GM23338 (cell line): ENCODE results near the gene ZNF561. TPM values are rescaled to one million over a fixed set of nuclear protein-coding genes. Genes with fewer than 3 reads are reported as not detected.

Experiments used
- ATAC-seq: fragments of 200-7000 bp; cut with Tn5 transposase; 3 replicates; pipeline ENCODE4 v1.9.1; 2020
- DNase-seq: peaks from one replicate; pipeline ENCODE4 v3.0.0-alpha.2; 2015; ENCODE audit warnings: low spot score
- H2AFZ ChIP-seq: fragments of 200-600 bp; sonication (generic); 2 replicates; pipeline ENCODE4 v1.8.0; 2016; ENCODE audit warnings: antibody characterized with exemption, mild to moderate bottlenecking, moderate library complexity
- H3F3A ChIP-seq: fragments of 200-600 bp; sonication (generic); replicated peaks from 2 replicates; pipeline ENCODE4 v1.8.0; 2017; ENCODE audit warnings: antibody characterized with exemption, mixed run types, low read depth
- H3K27ac ChIP-seq: fragments of 200-600 bp; sonication (generic); 2 replicates; pipeline ENCODE4 v1.6.1; 2016; ENCODE audit warnings: low read depth
- H3K27me3 ChIP-seq: fragments of 200-600 bp; sonication (generic); 2 replicates; pipeline ENCODE4 v1.8.0; 2016; ENCODE audit warnings: mild to moderate bottlenecking, mixed run types, moderate library complexity; ENCODE audit not compliant: insufficient read depth
- H3K36me3 ChIP-seq: fragments of 200-600 bp; sonication (generic); 2 replicates; pipeline ENCODE4 v1.8.0; 2016; ENCODE audit warnings: mild to moderate bottlenecking; ENCODE audit not compliant: insufficient read depth
- H3K4me1 ChIP-seq: fragments of 200-600 bp; sonication (generic); 2 replicates; pipeline ENCODE4 v1.8.0; 2016; ENCODE audit warnings: mild to moderate bottlenecking, moderate library complexity; ENCODE audit not compliant: insufficient read depth
- H3K4me2 ChIP-seq: fragments of 200-600 bp; sonication (generic); 2 replicates; pipeline ENCODE4 v1.7.1; 2017; ENCODE audit warnings: mixed run types
- H3K4me3 ChIP-seq: fragments of 200-600 bp; sonication (generic); 2 replicates; pipeline ENCODE4 v1.6.1; 2016; ENCODE audit warnings: mixed run types
- H3K79me2 ChIP-seq: fragments of 200-600 bp; sonication (generic); replicated peaks from 2 replicates; pipeline ENCODE4 v1.8.0; 2017; ENCODE audit warnings: mild to moderate bottlenecking; ENCODE audit not compliant: insufficient read depth
- H3K9me2 ChIP-seq: fragments of 200-600 bp; sonication (generic); 2 replicates; pipeline ENCODE4 v1.8.0; 2017; ENCODE audit not compliant: insufficient read depth
- H4K20me1 ChIP-seq: fragments of 200-600 bp; sonication (generic); replicated peaks from 2 replicates; pipeline ENCODE4 v1.8.0; 2017; ENCODE audit warnings: mild to moderate bottlenecking; ENCODE audit not compliant: insufficient read depth
- H3K27ac Mint-ChIP-seq: 2 replicates; pipeline ENCODE4 v1.8.0; 2020; ENCODE audit warnings: inconsistent platforms, mild to moderate bottlenecking, moderate library complexity, mixed read lengths
- H3K27me3 Mint-ChIP-seq: 3 replicates; pipeline ENCODE4 v1.8.0; 2022; ENCODE audit warnings: low read depth, mild to moderate bottlenecking, moderate library complexity, mixed read lengths, inconsistent platforms; ENCODE audit not compliant: insufficient read depth, poor library complexity
- H3K36me3 Mint-ChIP-seq: 3 replicates; pipeline ENCODE4 v1.8.0; 2021; ENCODE audit warnings: low read depth, mild to moderate bottlenecking, inconsistent platforms, moderate library complexity, mixed read lengths
- H3K4me1 Mint-ChIP-seq: 3 replicates; pipeline ENCODE4 v1.8.0; 2020; ENCODE audit warnings: mild to moderate bottlenecking, inconsistent platforms, mixed read lengths
- H3K4me3 Mint-ChIP-seq: 3 replicates; pipeline ENCODE4 v1.8.0; 2021; ENCODE audit warnings: moderate library complexity, mild to moderate bottlenecking, inconsistent platforms, mixed read lengths
- H3K9me3 Mint-ChIP-seq: 3 replicates; pipeline ENCODE4 v1.8.0; 2020; ENCODE audit warnings: moderate library complexity, mild to moderate bottlenecking, inconsistent platforms, mixed read lengths
- CREB1 ChIP-seq: fragments of 250-450 bp; sonication (Bioruptor Pico); IDR thresholded peaks from 2 replicates; pipeline ENCODE4 v1.5.0; 2020; ENCODE audit warnings: low read depth, mild to moderate bottlenecking, moderate library complexity
- EZH2 ChIP-seq: fragments of 200-600 bp; sonication (generic); IDR thresholded peaks from one replicate; pipeline ENCODE4 v1.8.0; 2017; ENCODE audit warnings: antibody characterized with exemption, mild to moderate bottlenecking, low read depth; ENCODE audit not compliant: unreplicated experiment
- EZH2phosphoT487 ChIP-seq: fragments of 200-600 bp; sonication (generic); IDR thresholded peaks from one replicate; pipeline ENCODE4 v1.8.1; 2018; ENCODE audit warnings: antibody characterized with exemption; ENCODE audit not compliant: unreplicated experiment
- JUNB ChIP-seq: IDR thresholded peaks from one replicate; pipeline ENCODE4 v1.6.1; 2016; ENCODE audit warnings: antibody characterized with exemption; ENCODE audit not compliant: unreplicated experiment
- NANOG ChIP-seq: IDR thresholded peaks from 2 replicates; pipeline ENCODE4 v1.6.1; 2016; ENCODE audit warnings: antibody characterized with exemption, borderline replicate concordance
- POLR2AphosphoS5 ChIP-seq: IDR thresholded peaks from 2 replicates; pipeline ENCODE4 v1.6.1; 2016; ENCODE audit warnings: antibody characterized with exemption, low read depth
- STAT1 ChIP-seq: IDR thresholded peaks from one replicate; pipeline ENCODE4 v1.6.1; 2016; ENCODE audit warnings: antibody characterized with exemption; ENCODE audit not compliant: unreplicated experiment
- ZNF114 ChIP-seq: fragments of 250-450 bp; sonication (Bioruptor Pico); IDR thresholded peaks from 2 replicates; pipeline ENCODE4 v1.5.0; 2020; ENCODE audit warnings: mild to moderate bottlenecking, moderate library complexity
- ZNF331 ChIP-seq: fragments of 250-450 bp; sonication (Bioruptor Pico); IDR thresholded peaks from 2 replicates; pipeline ENCODE4 v1.5.0; 2020; ENCODE audit warnings: low read depth, mild to moderate bottlenecking, moderate library complexity
- polyA plus RNA-seq: library from polyadenylated mRNA; unstranded; fragments of >200 nt; fragmentation: Nextera tagmentation; extraction: Ambion mirVana; gene quantifications from 2 replicates; pipeline ENCODE4 v1.2.1, GENCODE V29; 2016
- total RNA-seq: library from RNA; depleted of rRNA; stranded (reverse); fragments of >200 nt; shearing (Covaris generic); gene quantifications from 2 replicates; pipeline ENCODE4 v1.2.3, GENCODE V29; 2014
- TF ChIP-seq, protein P1 (sequence below): fragments of 250-450 bp; sonication (Bioruptor Pico); IDR thresholded peaks from 2 replicates; pipeline ENCODE4 v1.5.0; 2020; ENCODE audit warnings: mild to moderate bottlenecking, moderate library complexity
- TF ChIP-seq, protein P2 (sequence below), 2 experiments: fragments of 200-600 bp in 1 of 2; sonication (generic) in 1 of 2; conservative IDR thresholded peaks; 2 replicates each; pipeline versions ENCODE4 v1.5.1 to v1.6.1; 2016 to 2017; ENCODE audit warnings: antibody characterized with exemption in 2 of 2, low read depth in 2 of 2, mild to moderate bottlenecking in 2 of 2, moderate library complexity in 1 of 2
- TF ChIP-seq, protein P3 (sequence below): IDR thresholded peaks from 2 replicates; pipeline ENCODE4 v1.6.1; 2016; ENCODE audit warnings: antibody characterized with exemption
- TF ChIP-seq, protein P4 (sequence below): IDR thresholded peaks from one replicate; pipeline ENCODE4 v1.6.1; 2018; ENCODE audit warnings: antibody characterized with exemption; ENCODE audit not compliant: unreplicated experiment

The ZNF561 gene
- total and polyA plus RNA-seq, 2 experiments from 2014 or later: 22.7 to 71.1 TPM

DNA sequence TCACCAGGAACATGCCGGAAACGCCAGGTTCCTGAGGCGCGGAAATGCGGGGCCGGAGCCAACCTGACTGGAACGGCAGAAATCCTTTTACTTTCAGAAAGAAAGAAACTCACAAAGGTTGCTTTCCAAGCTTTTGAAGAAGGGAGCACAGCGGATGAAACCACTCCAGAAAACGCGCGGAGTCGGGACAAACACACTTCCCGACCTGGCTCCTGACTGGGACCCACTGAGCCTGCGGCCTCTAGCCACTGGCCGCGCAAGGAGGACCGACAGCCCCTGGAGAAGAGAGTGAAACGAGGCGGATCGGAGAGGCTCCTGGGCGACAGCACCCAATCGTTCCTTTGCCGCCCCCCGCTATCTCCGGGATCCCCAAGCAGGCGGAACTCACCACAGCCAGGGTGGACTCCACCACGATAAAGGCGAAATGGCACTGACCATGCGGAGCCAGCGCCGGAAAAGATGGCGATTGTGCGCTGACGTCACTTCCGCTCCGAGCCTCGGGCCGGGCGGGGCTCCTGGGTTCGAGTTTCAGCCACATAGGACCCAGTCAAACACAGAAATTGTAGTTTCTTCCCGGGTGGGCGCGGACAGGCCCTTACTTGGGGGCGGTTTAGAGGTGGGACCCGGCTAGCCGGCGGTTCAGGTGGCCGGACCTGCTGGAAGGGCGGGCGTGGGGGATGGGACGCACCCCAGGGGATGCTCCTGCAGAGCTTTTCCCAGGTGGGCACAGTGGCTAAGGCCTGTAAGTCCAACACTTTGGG, 36.8 kb downstream of the ZNF561 start, which contains the start of gene ZNF121:
TSS of gene ZNF121 (minus strand) at position 432 of the 761 bp plus-strand sequence. CDS start 16,407 bp downstream, outside the sequence.
- peaks cover 26% of the 10 kb centered on the region for H4K20me1 ChIP-seq
- Mint-ChIP-seq H3K9me3 (peaks cover 10% of the 10 kb centered on the region; the same call in 2 of the 3 replicates), H3K36me3 (peaks cover 43% of the 10 kb centered on the region), H3K27ac (peak within 1 kb of the TSS; percentile 99), H3K4me3 (peak within 1 kb of the TSS; percentile 83), H3K27me3 (peaks cover 16% of the 10 kb centered on the region), H3K4me1 (peaks cover 33% of the 10 kb centered on the region)
- H3K4me2 ChIP-seq: peak within 1 kb of the TSS; percentile 92
- TF ChIP-seq, protein P1, sequence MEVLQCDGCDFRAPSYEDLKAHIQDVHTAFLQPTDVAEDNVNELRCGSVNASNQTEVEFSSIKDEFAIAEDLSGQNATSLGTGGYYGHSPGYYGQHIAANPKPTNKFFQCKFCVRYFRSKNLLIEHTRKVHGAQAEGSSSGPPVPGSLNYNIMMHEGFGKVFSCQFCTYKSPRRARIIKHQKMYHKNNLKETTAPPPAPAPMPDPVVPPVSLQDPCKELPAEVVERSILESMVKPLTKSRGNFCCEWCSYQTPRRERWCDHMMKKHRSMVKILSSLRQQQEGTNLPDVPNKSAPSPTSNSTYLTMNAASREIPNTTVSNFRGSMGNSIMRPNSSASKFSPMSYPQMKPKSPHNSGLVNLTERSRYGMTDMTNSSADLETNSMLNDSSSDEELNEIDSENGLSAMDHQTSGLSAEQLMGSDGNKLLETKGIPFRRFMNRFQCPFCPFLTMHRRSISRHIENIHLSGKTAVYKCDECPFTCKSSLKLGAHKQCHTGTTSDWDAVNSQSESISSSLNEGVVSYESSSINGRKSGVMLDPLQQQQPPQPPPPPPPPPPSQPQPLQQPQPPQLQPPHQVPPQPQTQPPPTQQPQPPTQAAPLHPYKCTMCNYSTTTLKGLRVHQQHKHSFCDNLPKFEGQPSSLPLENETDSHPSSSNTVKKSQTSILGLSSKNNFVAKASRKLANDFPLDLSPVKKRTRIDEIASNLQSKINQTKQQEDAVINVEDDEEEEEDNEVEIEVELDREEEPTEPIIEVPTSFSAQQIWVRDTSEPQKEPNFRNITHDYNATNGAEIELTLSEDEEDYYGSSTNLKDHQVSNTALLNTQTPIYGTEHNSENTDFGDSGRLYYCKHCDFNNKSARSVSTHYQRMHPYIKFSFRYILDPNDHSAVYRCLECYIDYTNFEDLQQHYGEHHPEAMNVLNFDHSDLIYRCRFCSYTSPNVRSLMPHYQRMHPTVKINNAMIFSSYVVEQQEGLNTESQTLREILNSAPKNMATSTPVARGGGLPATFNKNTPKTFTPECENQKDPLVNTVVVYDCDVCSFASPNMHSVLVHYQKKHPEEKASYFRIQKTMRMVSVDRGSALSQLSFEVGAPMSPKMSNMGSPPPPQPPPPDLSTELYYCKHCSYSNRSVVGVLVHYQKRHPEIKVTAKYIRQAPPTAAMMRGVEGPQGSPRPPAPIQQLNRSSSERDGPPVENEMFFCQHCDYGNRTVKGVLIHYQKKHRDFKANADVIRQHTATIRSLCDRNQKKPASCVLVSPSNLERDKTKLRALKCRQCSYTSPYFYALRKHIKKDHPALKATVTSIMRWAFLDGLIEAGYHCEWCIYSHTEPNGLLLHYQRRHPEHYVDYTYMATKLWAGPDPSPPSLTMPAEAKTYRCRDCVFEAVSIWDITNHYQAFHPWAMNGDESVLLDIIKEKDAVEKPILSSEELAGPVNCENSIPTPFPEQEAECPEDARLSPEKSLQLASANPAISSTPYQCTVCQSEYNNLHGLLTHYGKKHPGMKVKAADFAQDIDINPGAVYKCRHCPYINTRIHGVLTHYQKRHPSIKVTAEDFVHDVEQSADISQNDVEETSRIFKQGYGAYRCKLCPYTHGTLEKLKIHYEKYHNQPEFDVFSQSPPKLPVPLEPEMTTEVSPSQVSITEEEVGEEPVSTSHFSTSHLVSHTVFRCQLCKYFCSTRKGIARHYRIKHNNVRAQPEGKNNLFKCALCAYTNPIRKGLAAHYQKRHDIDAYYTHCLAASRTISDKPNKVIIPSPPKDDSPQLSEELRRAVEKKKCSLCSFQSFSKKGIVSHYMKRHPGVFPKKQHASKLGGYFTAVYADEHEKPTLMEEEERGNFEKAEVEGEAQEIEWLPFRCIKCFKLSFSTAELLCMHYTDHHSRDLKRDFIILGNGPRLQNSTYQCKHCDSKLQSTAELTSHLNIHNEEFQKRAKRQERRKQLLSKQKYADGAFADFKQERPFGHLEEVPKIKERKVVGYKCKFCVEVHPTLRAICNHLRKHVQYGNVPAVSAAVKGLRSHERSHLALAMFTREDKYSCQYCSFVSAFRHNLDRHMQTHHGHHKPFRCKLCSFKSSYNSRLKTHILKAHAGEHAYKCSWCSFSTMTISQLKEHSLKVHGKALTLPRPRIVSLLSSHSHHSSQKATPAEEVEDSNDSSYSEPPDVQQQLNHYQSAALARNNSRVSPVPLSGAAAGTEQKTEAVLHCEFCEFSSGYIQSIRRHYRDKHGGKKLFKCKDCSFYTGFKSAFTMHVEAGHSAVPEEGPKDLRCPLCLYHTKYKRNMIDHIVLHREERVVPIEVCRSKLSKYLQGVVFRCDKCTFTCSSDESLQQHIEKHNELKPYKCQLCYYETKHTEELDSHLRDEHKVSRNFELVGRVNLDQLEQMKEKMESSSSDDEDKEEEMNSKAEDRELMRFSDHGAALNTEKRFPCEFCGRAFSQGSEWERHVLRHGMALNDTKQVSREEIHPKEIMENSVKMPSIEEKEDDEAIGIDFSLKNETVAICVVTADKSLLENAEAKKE (CRISPR knock-in tag): no peak
- TF ChIP-seq NANOG: no peak
- no peak for TF ChIP-seq EZH2
- TF ChIP-seq, protein P2, sequence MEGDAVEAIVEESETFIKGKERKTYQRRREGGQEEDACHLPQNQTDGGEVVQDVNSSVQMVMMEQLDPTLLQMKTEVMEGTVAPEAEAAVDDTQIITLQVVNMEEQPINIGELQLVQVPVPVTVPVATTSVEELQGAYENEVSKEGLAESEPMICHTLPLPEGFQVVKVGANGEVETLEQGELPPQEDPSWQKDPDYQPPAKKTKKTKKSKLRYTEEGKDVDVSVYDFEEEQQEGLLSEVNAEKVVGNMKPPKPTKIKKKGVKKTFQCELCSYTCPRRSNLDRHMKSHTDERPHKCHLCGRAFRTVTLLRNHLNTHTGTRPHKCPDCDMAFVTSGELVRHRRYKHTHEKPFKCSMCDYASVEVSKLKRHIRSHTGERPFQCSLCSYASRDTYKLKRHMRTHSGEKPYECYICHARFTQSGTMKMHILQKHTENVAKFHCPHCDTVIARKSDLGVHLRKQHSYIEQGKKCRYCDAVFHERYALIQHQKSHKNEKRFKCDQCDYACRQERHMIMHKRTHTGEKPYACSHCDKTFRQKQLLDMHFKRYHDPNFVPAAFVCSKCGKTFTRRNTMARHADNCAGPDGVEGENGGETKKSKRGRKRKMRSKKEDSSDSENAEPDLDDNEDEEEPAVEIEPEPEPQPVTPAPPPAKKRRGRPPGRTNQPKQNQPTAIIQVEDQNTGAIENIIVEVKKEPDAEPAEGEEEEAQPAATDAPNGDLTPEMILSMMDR (conservative IDR thresholded peaks at IDR 0.05; ENCODE audit: low read depth in 2 of 2): no peak
- no peak for TF ChIP-seq EZH2phosphoT487
- TF ChIP-seq, protein P3, sequence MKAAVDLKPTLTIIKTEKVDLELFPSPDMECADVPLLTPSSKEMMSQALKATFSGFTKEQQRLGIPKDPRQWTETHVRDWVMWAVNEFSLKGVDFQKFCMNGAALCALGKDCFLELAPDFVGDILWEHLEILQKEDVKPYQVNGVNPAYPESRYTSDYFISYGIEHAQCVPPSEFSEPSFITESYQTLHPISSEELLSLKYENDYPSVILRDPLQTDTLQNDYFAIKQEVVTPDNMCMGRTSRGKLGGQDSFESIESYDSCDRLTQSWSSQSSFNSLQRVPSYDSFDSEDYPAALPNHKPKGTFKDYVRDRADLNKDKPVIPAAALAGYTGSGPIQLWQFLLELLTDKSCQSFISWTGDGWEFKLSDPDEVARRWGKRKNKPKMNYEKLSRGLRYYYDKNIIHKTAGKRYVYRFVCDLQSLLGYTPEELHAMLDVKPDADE: peak; percentile 74; the same call in 1 of the 2 replicates
- TF ChIP-seq ZNF114 (CRISPR knock-in tag): no peak
- TF ChIP-seq STAT1: no peak
- peak; percentile 98 for TF ChIP-seq POLR2AphosphoS5
- TF ChIP-seq JUNB: no peak
- peak; percentile 95 for TF ChIP-seq CREB1 (CRISPR knock-in tag)
- TF ChIP-seq, protein P4, sequence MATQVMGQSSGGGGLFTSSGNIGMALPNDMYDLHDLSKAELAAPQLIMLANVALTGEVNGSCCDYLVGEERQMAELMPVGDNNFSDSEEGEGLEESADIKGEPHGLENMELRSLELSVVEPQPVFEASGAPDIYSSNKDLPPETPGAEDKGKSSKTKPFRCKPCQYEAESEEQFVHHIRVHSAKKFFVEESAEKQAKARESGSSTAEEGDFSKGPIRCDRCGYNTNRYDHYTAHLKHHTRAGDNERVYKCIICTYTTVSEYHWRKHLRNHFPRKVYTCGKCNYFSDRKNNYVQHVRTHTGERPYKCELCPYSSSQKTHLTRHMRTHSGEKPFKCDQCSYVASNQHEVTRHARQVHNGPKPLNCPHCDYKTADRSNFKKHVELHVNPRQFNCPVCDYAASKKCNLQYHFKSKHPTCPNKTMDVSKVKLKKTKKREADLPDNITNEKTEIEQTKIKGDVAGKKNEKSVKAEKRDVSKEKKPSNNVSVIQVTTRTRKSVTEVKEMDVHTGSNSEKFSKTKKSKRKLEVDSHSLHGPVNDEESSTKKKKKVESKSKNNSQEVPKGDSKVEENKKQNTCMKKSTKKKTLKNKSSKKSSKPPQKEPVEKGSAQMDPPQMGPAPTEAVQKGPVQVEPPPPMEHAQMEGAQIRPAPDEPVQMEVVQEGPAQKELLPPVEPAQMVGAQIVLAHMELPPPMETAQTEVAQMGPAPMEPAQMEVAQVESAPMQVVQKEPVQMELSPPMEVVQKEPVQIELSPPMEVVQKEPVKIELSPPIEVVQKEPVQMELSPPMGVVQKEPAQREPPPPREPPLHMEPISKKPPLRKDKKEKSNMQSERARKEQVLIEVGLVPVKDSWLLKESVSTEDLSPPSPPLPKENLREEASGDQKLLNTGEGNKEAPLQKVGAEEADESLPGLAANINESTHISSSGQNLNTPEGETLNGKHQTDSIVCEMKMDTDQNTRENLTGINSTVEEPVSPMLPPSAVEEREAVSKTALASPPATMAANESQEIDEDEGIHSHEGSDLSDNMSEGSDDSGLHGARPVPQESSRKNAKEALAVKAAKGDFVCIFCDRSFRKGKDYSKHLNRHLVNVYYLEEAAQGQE: no peak
- TF ChIP-seq ZNF331 (CRISPR knock-in tag): no peak
- ATAC-seq: peak; percentile 74
- no peak within 1 kb of the TSS for H2AFZ ChIP-seq
- peaks cover 63% of the 10 kb centered on the region for H3K79me2 ChIP-seq
- no peaks in the 10 kb centered on the region for H3K27me3 ChIP-seq
- H3F3A ChIP-seq: no peaks in the 10 kb centered on the region
- peaks cover 3% of the 10 kb centered on the region; the same call in 1 of the 2 replicates for H3K9me2 ChIP-seq
- H3K4me1 ChIP-seq: peaks cover 40% of the 10 kb centered on the region
- H3K27ac ChIP-seq: peak within 1 kb of the TSS; percentile 97
- DNase-seq: peak; percentile 97
- H3K4me3 ChIP-seq: peak within 1 kb of the TSS; percentile 91
- no peaks in the 10 kb centered on the region; the same call in 1 of the 2 replicates for H3K36me3 ChIP-seq
